Liver (tissue), 9 donors: ENCODE results near the gene SCRN1. TPM values are rescaled to one million over a fixed set of nuclear protein-coding genes. Genes with fewer than 3 reads are reported as not detected.

Experiments
- DNase-seq: peaks from one replicate; pipeline ENCODE4 v3.0.0-alpha.2; 2017; ENCODE audit warnings: low spot score
- H3K27ac ChIP-seq, 2 donors: one replicate each; pipeline ENCODE4 v1.7.0; 2013; ENCODE audit warnings: inconsistent platforms in 2 of 2, low read length in 2 of 2, control low read depth in 1 of 2, low read depth in 1 of 2, mild to moderate bottlenecking in 1 of 2
- H3K27me3 ChIP-seq, 4 donors: one replicate each; pipeline versions ENCODE4 v1.6.1 to v1.7.0; 2013; ENCODE audit warnings: low read length in 3 of 4, inconsistent platforms in 1 of 4, mild to moderate bottlenecking in 1 of 4, moderate library complexity in 1 of 4; ENCODE audit not compliant: control insufficient read depth in 4 of 4, insufficient read depth in 4 of 4
- H3K36me3 ChIP-seq, 4 donors: one replicate each; pipeline versions ENCODE4 v1.6.1 to v1.7.0; 2013; ENCODE audit warnings: low read length in 3 of 4, mild to moderate bottlenecking in 3 of 4, low read depth in 1 of 4, moderate library complexity in 1 of 4; ENCODE audit not compliant: control insufficient read depth in 4 of 4, insufficient read depth in 3 of 4
- H3K4me1 ChIP-seq, 4 donors: one replicate each; pipeline versions ENCODE4 v1.6.1 to v1.7.0; 2013; ENCODE audit warnings: low read length in 3 of 4, mild to moderate bottlenecking in 3 of 4, moderate library complexity in 1 of 4; ENCODE audit not compliant: control insufficient read depth in 4 of 4, insufficient read depth in 4 of 4
- H3K4me3 ChIP-seq, 3 donors: one replicate each; pipeline versions ENCODE4 v1.6.1 to v1.7.0; 2013; ENCODE audit warnings: low read length in 3 of 3, control low read depth in 1 of 3, low read depth in 1 of 3, mild to moderate bottlenecking in 1 of 3
- H3K9ac ChIP-seq, 2 donors: one replicate each; pipeline ENCODE4 v1.7.0; 2013; ENCODE audit warnings: low read length in 2 of 2, mild to moderate bottlenecking in 2 of 2, moderate library complexity in 2 of 2, control low read depth in 1 of 2, low read depth in 1 of 2
- H3K9me3 ChIP-seq, 4 donors: one replicate each; pipeline versions ENCODE4 v1.6.1 to v1.7.0; 2013; ENCODE audit warnings: low read length in 3 of 4; ENCODE audit not compliant: control insufficient read depth in 4 of 4
- ATF3 ChIP-seq: IDR thresholded peaks from 2 replicates; pipeline ENCODE4 v1.6.1; 2016; ENCODE audit warnings: antibody characterized with exemption
- CTCF ChIP-seq: fragments of 150-350 bp; IDR thresholded peaks from 2 replicates; pipeline ENCODE4 v1.5.1; 2017; ENCODE audit warnings: improper control_type of control experiment, low read depth, low read length; ENCODE audit not compliant: missing input control
- EGR1 ChIP-seq, 2 donors: IDR thresholded peaks; 2 replicates each; pipeline ENCODE4 v1.6.1; 2016 to 2018; ENCODE audit warnings: antibody characterized with exemption in 2 of 2, low read depth in 2 of 2
- FOXA1 ChIP-seq: IDR thresholded peaks from 2 replicates; pipeline ENCODE4 v1.6.1; 2016; ENCODE audit warnings: antibody characterized with exemption
- FOXA2 ChIP-seq: IDR thresholded peaks from 2 replicates; pipeline ENCODE4 v1.6.1; 2016; ENCODE audit warnings: antibody characterized with exemption
- GABPA ChIP-seq, 2 donors: IDR thresholded peaks in 1 of 2; conservative IDR thresholded peaks in 1 of 2; 2 replicates each; pipeline ENCODE4 v1.6.1; 2016; ENCODE audit warnings: antibody characterized with exemption in 2 of 2, mild to moderate bottlenecking in 1 of 2, moderate library complexity in 1 of 2
- HNF4A ChIP-seq, 2 donors: conservative IDR thresholded peaks; 2 replicates each; pipeline ENCODE4 v1.6.1; 2016; ENCODE audit warnings: antibody characterized with exemption in 2 of 2, mild to moderate bottlenecking in 2 of 2
- JUND ChIP-seq, 2 donors: IDR thresholded peaks; 2 replicates each; pipeline ENCODE4 v1.6.1; 2016; ENCODE audit warnings: antibody characterized with exemption in 2 of 2
- NR2F2 ChIP-seq: IDR thresholded peaks from 2 replicates; pipeline ENCODE4 v1.6.1; 2016; ENCODE audit warnings: antibody characterized with exemption
- RAD21 ChIP-seq, 2 donors: IDR thresholded peaks; 2 replicates each; pipeline ENCODE4 v1.6.1; 2016; ENCODE audit warnings: antibody characterized with exemption in 2 of 2, mild to moderate bottlenecking in 2 of 2
- REST ChIP-seq: IDR thresholded peaks from 2 replicates; pipeline ENCODE4 v1.6.1; 2016; ENCODE audit warnings: antibody characterized with exemption, mild to moderate bottlenecking
- RXRA ChIP-seq, 2 donors: IDR thresholded peaks; 2 replicates each; pipeline ENCODE4 v1.6.1; 2017 to 2018; ENCODE audit warnings: antibody characterized with exemption in 2 of 2, mild to moderate bottlenecking in 1 of 2
- SP1 ChIP-seq: IDR thresholded peaks from 2 replicates; pipeline ENCODE4 v1.6.1; 2018; ENCODE audit warnings: antibody characterized with exemption, mild to moderate bottlenecking
- TAF1 ChIP-seq: conservative IDR thresholded peaks from 2 replicates; pipeline ENCODE4 v1.6.1; 2016; ENCODE audit warnings: antibody characterized with exemption, mild to moderate bottlenecking
- ZBTB33 ChIP-seq: IDR thresholded peaks from 2 replicates; pipeline ENCODE4 v1.6.1; 2016; ENCODE audit warnings: antibody characterized with exemption
- WGBS: extraction: QIAGEN DNeasy Blood & Tissue Kit; methylation state at CpG from one replicate; pipeline ENCODE4 v1.1.7; 2013; 5-methylcytosine and 5-hydroxymethylcytosine counted together
- polyA plus RNA-seq, 2 donors: library from polyadenylated mRNA; stranded (reverse) in 1 of 2; unstranded in 1 of 2; fragments of 200-250 nt in 1 of 2; fragments of >200 nt in 1 of 2; fragmentation: Nextera tagmentation in 1 of 2; extraction: Ambion mirVana in 1 of 2; gene quantifications; one replicate each; pipeline versions ENCODE4 v1.2.1 to v1.2.3, GENCODE V29; 2013 to 2015
- total RNA-seq, 2 donors: library from RNA; depleted of rRNA; stranded (reverse); fragments of >200 nt; gene quantifications; one replicate each; pipeline ENCODE4 v1.2.3, GENCODE V29; 2014
- donor health status: healthy.
- donor health status: healthy.
- donor health status: healthy.
- donor health status: healthy.
- donor health status: healthy.

SCRN1 gene
- total and polyA plus RNA-seq, 4 donors: 1.1 to 4.1 (median 2.0) TPM

- WGBS: 95% methylated on average over 3 of the region's 3 CpGs
- no peaks in the 10 kb centered on the region for H3K36me3 ChIP-seq
- no peaks in the 10 kb centered on the region for H3K27me3 ChIP-seq
- no peaks in the 10 kb centered on the region for H3K4me1 ChIP-seq
- DNase-seq: no peak
- no peak for TF ChIP-seq NR2F2
- no peak for TF ChIP-seq RXRA (IDR thresholded peaks at IDR 0.05)
- no peak for TF ChIP-seq ATF3
- no peak for TF ChIP-seq SP1
- no peak for TF ChIP-seq HNF4A (conservative IDR thresholded peaks at IDR 0.05)
- no peak for TF ChIP-seq RAD21 (IDR thresholded peaks at IDR 0.05)
- TF ChIP-seq TAF1: no peak
- TF ChIP-seq GABPA (IDR thresholded peaks at IDR 0.05 in 1 of 2, conservative IDR thresholded peaks at IDR 0.05 in 1 of 2): no peak
- no peak for TF ChIP-seq EGR1 (IDR thresholded peaks at IDR 0.05; ENCODE audit: low read depth in 2 of 2)
- no peak for TF ChIP-seq JUND (IDR thresholded peaks at IDR 0.05)
- no peak overlapping the region for H3K9ac ChIP-seq
- no peak overlapping the region for H3K4me3 ChIP-seq
- H3K27ac ChIP-seq: no peak overlapping the region
- H3K9me3 ChIP-seq: no peaks in the 10 kb centered on the region
Measured at GRCh38 chr7:29937132-29937531, 52.5 kb downstream of the SCRN1 start.

GRCh38 chr7:29935111-29935510 lies 54.5 kb downstream of the SCRN1 start:
- no peak overlapping the region for H3K27ac ChIP-seq

GRCh38 chr7:29929018-29929807 lies 60.4 kb downstream of the SCRN1 start:
- DNase-seq: no peak

More at GRCh38 chr7:29935111-29935510, 54.5 kb downstream of the SCRN1 start:
- no peaks in the 10 kb centered on the region for H3K4me1 ChIP-seq
- TF ChIP-seq FOXA2 (no peak), RXRA (IDR thresholded peaks at IDR 0.05) (peak in 1 of 2 donors; percentile 30), NR2F2 (no peak), CTCF (no peak), FOXA1 (no peak), EGR1 (IDR thresholded peaks at IDR 0.05; ENCODE audit: low read depth in 2 of 2) (no peak), HNF4A (conservative IDR thresholded peaks at IDR 0.05) (no peak)
- H3K9me3 ChIP-seq: no peaks in the 10 kb centered on the region
- no peak overlapping the region for H3K4me3 ChIP-seq
- H3K9ac ChIP-seq: no peak overlapping the region
- DNase-seq: no peak
- H3K27me3 ChIP-seq: no peaks in the 10 kb centered on the region
- H3K36me3 ChIP-seq: no peaks in the 10 kb centered on the region
- 49% methylated on average over 2 of the region's 2 CpGs for WGBS

More at GRCh38 chr7:29929018-29929807, 60.4 kb downstream of the SCRN1 start:
- no peaks in the 10 kb centered on the region for H3K27me3 ChIP-seq
- H3K4me3 ChIP-seq: no peak overlapping the region
- H3K9me3 ChIP-seq: no peaks in the 10 kb centered on the region
- H3K27ac ChIP-seq: no peak overlapping the region
- WGBS: 84% methylated on average over 17 of the region's 17 CpGs
- no peak for TF ChIP-seq REST
- no peak for TF ChIP-seq ZBTB33
- H3K36me3 ChIP-seq: no peaks in the 10 kb centered on the region
- H3K9ac ChIP-seq: no peak overlapping the region
- H3K4me1 ChIP-seq: no peaks in the 10 kb centered on the region
